H54 (cell line): Measurements from ENCODE around the gene SEH1L.

Source experiments
- DNase-seq: peaks from one replicate; pipeline ENCODE4 v3.0.0; 2011; ENCODE audit warnings: low spot score, mixed read lengths; ENCODE audit not compliant: insufficient read length
- FAIRE-seq: peaks from 3 replicates; lab custom pipeline; 2011; peaks lifted over from hg19 to GRCh38; lab: Jason Lieb, UNC
- POLR2A ChIP-seq: IDR thresholded peaks from 2 replicates; pipeline ENCODE4 v1.6.1; 2011; ENCODE audit warnings: low read depth, mild to moderate bottlenecking, low read length

The SEH1L gene

DNA sequence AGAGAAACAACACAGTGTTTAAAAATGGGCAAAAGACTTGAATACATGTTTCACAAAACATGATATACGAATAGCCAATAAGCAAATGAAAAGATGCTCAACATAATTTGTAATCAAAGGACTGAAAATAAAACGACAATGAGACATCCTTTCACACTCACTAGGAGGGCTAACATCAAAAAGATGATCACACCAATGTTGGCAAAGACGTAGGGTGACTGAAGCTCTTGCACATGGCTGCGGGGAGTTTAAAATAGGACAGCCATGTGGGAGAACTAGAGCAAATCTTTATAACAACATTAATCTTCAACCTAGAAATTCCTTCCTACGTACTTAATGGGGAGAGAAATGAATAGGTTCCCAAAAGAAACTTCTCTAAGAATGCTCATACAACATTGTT, 19.2 kb upstream of the SEH1L start:
- no peak for TF ChIP-seq POLR2A
- DNase-seq (no peak), FAIRE-seq (no peak)

DNA sequence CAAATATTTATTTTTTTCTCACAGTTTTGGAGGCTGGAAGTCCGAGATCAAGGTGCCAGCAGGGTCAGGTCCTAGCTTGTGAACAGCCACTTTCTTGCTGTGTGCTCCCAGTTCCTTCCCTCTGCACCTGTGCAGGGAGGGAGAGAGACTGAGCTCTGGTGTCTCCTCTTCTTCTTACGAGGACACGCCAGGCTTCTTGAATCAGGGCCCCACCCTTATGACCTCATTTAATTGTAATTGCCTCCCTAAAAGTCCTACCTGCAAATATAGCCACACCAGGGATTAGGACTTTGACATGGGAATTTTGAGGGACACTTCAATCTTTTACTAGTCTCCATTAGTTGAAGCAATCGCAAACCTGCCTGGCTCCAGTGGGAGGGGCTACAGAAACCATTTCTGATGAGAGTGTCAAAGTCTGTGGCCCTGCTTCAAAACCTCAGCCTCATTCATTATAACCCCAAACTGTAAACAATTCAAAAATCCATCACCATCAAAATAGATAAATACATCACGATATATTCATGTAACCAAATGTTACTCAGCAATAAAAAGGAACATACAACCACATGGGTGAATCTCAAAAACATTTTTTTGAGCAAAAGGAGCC, 18.2 kb upstream of the SEH1L start:
- DNase-seq (no peak), FAIRE-seq (no peak)
- no peak for TF ChIP-seq POLR2A

DNA sequence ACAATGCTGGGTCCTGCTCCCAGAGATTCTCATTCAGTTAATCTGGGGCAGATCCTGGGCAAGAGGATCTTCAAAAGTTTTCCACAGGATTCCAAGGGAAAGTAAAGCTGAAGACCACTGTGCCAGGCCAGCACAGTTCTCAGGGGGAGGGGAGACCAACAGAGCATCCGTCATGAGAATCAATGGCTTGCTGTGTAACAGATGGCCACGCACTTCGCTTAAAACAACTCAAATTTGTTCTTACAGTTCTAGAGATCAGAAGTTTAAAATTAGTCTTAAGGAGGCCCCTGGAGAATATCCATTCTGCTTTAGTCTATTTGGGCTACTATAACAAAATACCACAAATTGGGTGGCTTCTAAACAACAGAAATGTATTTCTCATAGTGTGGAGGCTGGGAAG, 17.4 kb upstream of the SEH1L start:
- DNase-seq = no peak
- FAIRE-seq = no peak
- TF ChIP-seq POLR2A = no peak

DNA sequence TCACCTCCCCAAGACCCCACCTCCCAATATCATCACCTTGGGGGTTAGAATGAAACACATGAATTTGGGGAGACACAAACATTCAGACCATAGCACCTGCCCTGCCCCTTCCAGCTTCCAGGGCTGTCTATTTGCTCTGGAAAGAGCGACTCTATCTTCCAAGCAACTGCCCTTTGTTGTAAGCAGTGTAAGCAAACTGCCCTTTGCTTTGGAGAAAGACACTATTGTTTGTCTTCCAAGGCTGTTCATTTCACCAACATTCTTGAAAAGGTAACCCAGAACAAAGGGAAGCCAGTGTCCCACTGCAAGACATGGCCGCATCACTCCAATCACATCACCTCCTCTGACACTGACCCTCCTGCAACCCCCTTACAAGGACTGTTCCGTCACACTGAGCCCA, 16.9 kb upstream of the SEH1L start:
- no peak for DNase-seq

DNA sequence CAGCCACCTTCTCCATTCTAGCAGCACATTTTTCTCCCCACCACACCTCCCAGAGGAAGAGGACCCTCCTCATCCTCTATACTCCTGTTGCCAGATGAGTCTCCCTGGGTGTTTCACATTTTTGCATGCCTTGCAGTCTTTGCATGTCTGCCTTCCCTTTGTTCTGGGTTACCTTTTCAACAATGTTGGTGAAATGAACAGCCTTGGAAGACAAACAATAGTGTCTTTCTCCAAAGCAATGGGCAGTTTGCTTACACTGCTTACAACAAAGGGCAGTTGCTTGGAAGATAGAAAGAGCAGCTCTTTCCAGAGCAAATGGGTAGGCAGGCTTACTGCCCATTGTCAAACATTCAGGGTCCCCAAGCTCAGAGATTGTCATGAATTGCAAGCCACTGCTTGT, 14.5 kb upstream of the SEH1L start:
- no peak for FAIRE-seq
- no peak for DNase-seq
- TF ChIP-seq POLR2A = no peak

More for the DNA sequence above, 16.9 kb upstream of the SEH1L start:
- TF ChIP-seq POLR2A = no peak
- FAIRE-seq = no peak

DNA sequence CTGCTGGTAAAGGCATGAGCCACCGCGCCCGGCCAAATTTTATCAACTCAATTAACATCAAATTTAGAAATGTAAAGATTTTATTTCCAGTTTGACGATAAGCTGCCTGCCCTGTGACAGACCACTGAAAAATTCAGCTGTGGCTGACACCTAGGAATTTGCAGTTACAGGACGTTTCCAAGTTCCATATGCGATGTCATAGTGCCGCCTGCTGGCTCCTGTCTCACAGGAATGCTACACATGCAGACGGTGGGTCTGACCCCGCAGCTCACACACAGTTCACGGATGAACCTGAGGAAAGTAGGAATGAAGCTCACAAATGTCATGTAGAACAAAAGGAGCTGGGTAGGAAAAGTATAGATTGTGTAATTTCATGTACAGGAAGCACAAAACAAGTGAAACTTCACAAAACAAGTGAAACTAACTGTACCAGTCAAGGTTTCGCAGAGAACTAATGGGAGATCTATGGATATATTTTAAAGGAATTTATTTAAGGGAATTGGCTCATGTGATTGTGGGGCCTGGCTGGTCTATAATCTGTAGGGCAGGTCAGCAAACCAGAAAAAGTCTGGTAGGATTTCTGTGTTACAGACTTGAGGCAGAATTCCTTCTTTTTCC, 13.2 kb upstream of the SEH1L start:
- FAIRE-seq (no peak), DNase-seq (peak; percentile 68)
- TF ChIP-seq POLR2A = no peak

DNA sequence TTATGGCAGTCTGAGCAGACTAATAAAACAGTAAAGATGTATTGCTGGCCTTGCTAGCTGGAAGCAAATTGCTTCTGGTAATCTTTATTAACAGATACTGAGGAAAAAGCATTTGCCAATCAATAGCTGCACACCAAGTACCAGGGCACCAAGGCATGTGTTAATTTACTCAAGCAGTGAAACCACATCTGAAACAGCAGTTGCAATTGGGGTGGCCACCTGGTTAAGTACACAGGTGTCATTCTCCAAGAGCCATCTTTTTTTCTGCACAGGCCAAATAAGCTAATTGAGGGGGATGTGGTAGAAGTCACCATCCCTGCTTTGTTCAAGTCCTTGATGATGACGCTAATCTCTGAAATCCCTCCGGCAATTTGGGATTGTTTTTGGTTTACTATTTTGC, 8.6 kb upstream of the SEH1L start:
- FAIRE-seq = no peak
- no peak for DNase-seq
- no peak for TF ChIP-seq POLR2A

DNA sequence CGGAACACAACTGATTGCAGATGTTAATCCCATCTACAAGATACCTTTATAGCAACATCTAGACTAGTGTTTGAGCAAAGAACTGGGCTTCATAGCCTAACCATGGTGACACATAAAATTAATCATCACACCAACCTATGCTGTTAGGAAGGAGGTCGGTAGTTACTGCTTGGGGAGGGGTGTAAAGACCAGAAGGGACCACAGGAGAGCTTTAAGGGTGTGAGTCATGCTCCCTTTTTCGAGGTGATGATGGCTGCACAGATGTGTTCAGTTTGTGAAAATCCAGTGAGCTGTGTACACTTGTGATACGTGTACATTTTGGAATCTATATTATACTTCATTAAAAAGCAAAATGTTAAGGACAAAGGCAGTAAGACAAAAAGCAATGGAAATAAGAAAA, 4.6 kb upstream of the SEH1L start:
- FAIRE-seq (no peak), DNase-seq (no peak)
- no peak for TF ChIP-seq POLR2A

DNA sequence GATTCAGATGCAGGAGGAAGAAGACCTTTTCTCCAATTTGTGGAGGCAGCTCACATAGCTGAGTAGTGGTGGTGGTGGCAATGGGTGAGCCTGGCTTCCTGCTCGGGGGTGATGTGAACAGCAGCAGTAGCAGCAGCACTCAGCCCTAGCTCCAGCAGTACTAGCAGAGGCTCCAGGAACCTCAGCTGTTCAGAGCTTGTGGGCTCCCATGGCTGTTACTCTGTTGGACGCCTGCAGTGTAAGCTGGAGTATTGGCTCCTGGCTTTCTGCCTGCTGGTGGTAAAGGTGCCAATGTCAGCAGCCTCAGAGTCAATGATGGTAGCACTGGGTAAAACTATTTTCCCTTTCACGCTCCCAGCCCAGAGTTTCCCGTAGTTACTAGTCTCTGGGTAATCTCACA, 3.1 kb upstream of the SEH1L start:
- peak; percentile 12 for DNase-seq
- no peak for FAIRE-seq
- no peak for TF ChIP-seq POLR2A

DNA sequence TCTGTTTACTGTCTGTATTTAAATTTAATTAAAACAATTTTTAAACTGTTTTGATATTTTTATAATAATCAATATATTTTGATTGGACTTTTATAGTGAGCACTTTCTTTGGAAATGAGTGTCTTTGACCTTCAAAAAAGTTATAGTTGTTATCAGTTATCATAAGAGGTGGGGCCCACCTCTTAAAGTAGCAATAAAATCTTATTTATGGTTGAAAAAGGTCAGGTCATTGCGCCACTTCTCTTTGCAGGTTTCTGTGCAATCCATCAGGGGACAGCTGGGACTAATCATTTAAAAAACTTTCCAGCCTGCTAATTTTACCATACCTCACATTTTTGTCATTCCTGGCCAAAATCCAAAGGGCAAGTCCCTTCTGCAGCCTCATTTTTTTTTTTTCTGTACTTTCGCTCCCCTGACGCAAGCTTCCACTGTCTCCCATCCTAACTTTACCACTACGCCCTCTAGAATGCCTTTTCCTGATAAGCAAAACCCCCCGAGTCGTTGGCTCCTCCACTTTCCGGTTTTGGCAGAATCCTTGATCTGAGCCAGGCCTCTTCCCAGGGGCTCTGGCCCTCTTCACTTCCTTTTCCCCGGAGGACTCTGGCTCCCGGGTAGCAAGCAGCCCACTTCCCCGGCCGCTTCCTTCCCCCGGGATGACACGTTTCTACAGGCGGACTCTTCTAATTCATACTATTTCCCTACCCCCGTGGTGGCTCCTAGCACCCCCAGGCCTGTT, 1.1 kb upstream of the SEH1L start:
- FAIRE-seq (peak; percentile 36), DNase-seq (peak; percentile 17)
- no peak for TF ChIP-seq POLR2A

DNA sequence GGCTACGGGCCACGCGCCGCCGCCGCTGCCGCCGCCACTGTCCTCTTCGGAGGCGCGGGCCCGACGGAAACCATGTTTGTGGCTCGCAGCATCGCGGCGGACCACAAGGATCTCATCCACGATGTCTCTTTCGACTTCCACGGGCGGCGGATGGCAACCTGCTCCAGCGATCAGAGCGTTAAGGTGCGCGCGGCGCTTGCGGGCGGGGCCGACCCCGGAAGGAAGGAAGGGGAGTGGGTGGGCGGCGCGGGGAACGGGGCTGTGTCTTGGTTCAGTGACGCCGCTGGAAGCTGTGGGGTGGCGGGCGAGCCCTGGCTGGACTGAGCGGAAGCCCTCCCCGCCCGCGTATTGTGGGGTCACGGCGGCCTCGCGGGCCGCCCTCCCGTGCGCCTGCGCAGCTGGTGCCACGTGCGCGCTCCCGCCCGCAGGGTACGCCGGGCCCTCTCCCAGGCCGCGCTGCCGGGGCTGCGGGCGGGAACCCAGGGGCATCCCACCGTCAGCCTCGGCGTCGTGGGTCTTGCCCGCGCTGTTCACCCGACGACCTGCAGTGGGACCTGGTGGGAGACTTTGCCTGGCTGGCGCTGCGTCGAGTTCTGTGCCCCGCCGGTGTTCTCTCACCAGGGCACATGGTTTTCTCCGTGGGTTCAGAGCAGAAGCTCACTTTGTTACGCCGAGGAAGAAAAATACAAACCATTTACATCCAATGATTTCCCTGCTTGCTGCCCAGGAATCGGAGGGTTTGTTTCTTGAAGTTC, 416 bp downstream of the SEH1L start:
- FAIRE-seq = no peak
- peak; percentile 73 for TF ChIP-seq POLR2A
- peak; percentile 81 for DNase-seq

DNA sequence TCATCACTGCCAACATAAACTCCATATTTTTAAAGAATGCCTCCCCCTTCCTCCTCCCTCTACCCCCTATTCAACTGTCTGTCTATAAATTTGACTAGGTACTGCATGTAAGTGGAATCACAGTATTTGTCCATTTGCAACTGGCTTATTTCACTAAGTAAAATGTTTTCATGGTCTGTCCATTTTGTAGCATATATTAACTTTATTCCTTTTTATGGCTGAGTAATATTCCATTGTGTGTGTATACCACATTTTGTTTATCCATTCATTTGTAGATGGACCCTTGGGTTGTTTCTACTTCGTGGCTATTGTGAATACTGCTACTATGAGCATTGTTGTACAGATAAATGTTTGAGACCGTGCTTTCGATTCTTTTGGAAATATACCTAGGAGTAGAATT, 10.7 kb downstream of the SEH1L start:
- DNase-seq (no peak), FAIRE-seq (no peak)
- no peak for TF ChIP-seq POLR2A

DNA sequence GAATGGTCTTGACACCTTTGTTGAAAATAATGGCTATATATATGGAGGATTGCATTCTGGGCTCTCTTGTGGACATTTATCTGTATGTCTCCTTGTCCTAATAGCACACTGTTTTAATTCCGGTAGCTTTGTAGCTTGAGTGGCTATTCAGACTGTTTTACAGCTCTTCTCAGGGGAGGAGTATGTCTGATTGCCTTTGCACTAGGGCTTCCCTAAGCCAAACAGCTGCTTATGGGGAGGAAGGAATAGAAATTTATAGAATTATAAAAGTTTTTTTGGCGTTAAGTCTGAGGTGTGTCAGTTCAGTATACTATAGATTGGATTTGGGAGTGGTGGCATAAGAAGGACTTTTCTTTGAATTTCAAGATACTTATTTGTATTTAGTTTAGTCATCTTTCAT, 12.6 kb downstream of the SEH1L start:
- TF ChIP-seq POLR2A = no peak
- no peak for DNase-seq
- FAIRE-seq = no peak

DNA sequence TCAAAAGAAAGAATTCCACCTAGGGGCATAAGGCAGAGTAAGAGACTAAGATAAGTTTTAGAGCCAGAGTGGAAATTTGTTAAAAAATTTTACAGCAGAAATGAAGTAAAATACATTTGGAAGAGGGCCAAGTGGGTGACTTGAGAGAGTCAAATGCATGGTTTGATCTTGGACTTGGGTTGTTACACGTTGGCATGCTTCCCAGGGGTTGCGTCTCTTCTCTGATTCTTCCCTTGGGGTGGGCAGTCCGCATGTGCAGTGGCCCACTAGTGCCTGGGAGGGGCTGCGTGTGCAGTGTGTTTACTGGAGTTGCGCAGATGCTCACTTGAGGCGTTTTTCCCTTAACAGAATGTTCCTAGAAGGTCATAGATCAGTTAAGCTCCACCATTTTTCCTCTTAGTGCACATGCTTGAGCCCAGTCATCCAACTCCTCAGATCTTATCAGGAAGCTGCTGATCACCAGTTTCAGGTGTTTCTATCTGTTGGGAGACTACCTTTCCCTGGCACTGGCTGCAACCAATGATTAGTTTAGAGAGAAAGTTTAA, 13.1 kb downstream of the SEH1L start:
- TF ChIP-seq POLR2A = no peak
- DNase-seq (no peak), FAIRE-seq (no peak)
